Measurements from ENCODE around the gene RSPO1. TPM values are rescaled to one million over a fixed set of nuclear protein-coding genes. Genes with fewer than 3 reads are reported as not detected.

The RSPO1 gene
- polyA plus RNA-seq, 2 of the 4 experiments (the other 2 are of a cell fraction), result 0.12 TPM; not detected in 1

GRCh38 chr1:37616330-37616729 is 18.4 kb downstream of the RSPO1 start (continued):
- no peak for TF ChIP-seq REST (IDR thresholded peaks at IDR 0.05)

GRCh38 chr1:37614105-37614504 is 20.6 kb downstream of the RSPO1 start:
- no peak for TF ChIP-seq HOXA7 (CRISPR knock-in tag; IDR thresholded peaks at IDR 0.05)
- TF ChIP-seq, protein P1, sequence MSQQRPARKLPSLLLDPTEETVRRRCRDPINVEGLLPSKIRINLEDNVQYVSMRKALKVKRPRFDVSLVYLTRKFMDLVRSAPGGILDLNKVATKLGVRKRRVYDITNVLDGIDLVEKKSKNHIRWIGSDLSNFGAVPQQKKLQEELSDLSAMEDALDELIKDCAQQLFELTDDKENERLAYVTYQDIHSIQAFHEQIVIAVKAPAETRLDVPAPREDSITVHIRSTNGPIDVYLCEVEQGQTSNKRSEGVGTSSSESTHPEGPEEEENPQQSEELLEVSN (IDR thresholded peaks at IDR 0.05; ENCODE audit: borderline replicate concordance, low read depth), result no peak
- TF ChIP-seq BHLHE40 (IDR thresholded peaks at IDR 0.05; ENCODE audit: low read depth, low read length), result no peak
- TF ChIP-seq CEBPB (IDR thresholded peaks at IDR 0.05), result no peak
- no peak for TF ChIP-seq KDM1A (IDR thresholded peaks at IDR 0.05; ENCODE audit: low read depth)
- DNase-seq (ENCODE audit: low read depth in 1 of 2, low spot score in 1 of 2), result no peak
- no peak overlapping the region for H3K27ac ChIP-seq
- CTCF ChIA-PET, result interaction anchor here (0.6 to 3.7 kb wide), 3 partner anchors 11 to 67 kb away, joined by 3 to 26 read pairs (median 7); no protein-coding TSS in a partner anchor
- no peaks in the 10 kb centered on the region for H3K9me3 ChIP-seq
- H3K4me3 ChIP-seq, result no peak overlapping the region
- H3K4me1 ChIP-seq, result no peaks in the 10 kb centered on the region
- no peak for FAIRE-seq
- WGBS (ENCODE audit: missing lambda C conversion rate), result no CpG with 5 or more reads among the region's 5 CpGs
- no peak for ATAC-seq
- POLR2A ChIA-PET, result no interaction called here
- no peak overlapping the region for H3K4me2 ChIP-seq

GRCh38 chr1:37612186-37612585 is 22.5 kb downstream of the RSPO1 start:
- no peak for TF ChIP-seq EHF (CRISPR knock-in tag; IDR thresholded peaks at IDR 0.05)
- TF ChIP-seq, protein P1 (IDR thresholded peaks at IDR 0.05; ENCODE audit: borderline replicate concordance, low read depth), result no peak
- TF ChIP-seq JUNB (IDR thresholded peaks at IDR 0.05), result no peak
- TF ChIP-seq HOXA7 (CRISPR knock-in tag; IDR thresholded peaks at IDR 0.05), result no peak
- no peak for TF ChIP-seq BCL3 (IDR thresholded peaks at IDR 0.05)
- TF ChIP-seq HEYL (CRISPR knock-in tag; IDR thresholded peaks at IDR 0.05), result no peak
- TF ChIP-seq HOXB5 (CRISPR knock-in tag; IDR thresholded peaks at IDR 0.05), result no peak
- no peak for TF ChIP-seq CBX8 (IDR thresholded peaks at IDR 0.05)
- no peaks in the 10 kb centered on the region for H3K4me1 ChIP-seq
- no peaks in the 10 kb centered on the region for H3K9me3 ChIP-seq
- DNase-seq (ENCODE audit: low read depth in 1 of 2, low spot score in 1 of 2), result no peak
- POLR2A ChIA-PET, result no interaction called here
- no peak overlapping the region for H3K27ac ChIP-seq
- peak; percentile 43 to 49; a peak in 3 of 6 replicates for ATAC-seq
- no peak overlapping the region for H3K4me2 ChIP-seq
- H3K4me3 ChIP-seq, result no peak overlapping the region
- FAIRE-seq, result no peak
- CTCF ChIA-PET, result interaction anchor here (1.1 to 2.5 kb wide), 2 partner anchors 9 to 70 kb away, joined by 3 to 15 read pairs; no protein-coding TSS in a partner anchor
- 38% methylated on average over 4 of the region's 4 CpGs for WGBS (ENCODE audit: missing lambda C conversion rate)

DNA sequence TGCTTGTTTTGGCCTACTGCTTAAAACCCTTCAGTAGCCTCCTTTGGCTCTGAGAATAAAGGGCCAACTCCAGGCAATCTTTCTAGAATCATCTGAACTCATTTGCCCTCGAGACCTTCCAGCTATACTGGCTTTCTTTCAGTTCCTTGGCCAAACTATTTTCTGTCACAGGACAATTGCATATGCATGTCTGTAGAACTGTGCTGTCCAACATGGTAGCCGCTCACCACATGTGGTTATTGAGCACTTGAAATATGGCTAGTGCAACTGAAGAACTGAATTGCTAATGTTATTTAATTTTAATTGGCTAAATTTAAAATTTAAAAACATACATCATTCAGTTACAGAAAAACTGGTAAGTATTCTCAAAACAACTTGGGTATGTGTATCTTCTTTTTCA is 24.7 kb downstream of the RSPO1 start:
- ChIA-PET CTCF (no interaction called here), POLR2A (no interaction called here)
- TF ChIP-seq, protein P2, sequence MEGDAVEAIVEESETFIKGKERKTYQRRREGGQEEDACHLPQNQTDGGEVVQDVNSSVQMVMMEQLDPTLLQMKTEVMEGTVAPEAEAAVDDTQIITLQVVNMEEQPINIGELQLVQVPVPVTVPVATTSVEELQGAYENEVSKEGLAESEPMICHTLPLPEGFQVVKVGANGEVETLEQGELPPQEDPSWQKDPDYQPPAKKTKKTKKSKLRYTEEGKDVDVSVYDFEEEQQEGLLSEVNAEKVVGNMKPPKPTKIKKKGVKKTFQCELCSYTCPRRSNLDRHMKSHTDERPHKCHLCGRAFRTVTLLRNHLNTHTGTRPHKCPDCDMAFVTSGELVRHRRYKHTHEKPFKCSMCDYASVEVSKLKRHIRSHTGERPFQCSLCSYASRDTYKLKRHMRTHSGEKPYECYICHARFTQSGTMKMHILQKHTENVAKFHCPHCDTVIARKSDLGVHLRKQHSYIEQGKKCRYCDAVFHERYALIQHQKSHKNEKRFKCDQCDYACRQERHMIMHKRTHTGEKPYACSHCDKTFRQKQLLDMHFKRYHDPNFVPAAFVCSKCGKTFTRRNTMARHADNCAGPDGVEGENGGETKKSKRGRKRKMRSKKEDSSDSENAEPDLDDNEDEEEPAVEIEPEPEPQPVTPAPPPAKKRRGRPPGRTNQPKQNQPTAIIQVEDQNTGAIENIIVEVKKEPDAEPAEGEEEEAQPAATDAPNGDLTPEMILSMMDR (IDR thresholded peaks at IDR 0.05), result no peak
- no peak for TF ChIP-seq PBX3 (IDR thresholded peaks at IDR 0.05)
- TF ChIP-seq ZC3H11A (IDR thresholded peaks at IDR 0.05), result no peak
- no peak for TF ChIP-seq BCL3 (IDR thresholded peaks at IDR 0.05)
- no peak for TF ChIP-seq HOXB5 (CRISPR knock-in tag; IDR thresholded peaks at IDR 0.05)
- TF ChIP-seq CBX8 (IDR thresholded peaks at IDR 0.05), result no peak
- no peak for TF ChIP-seq TP53 (CRISPR knock-in tag; IDR thresholded peaks at IDR 0.05)
- TF ChIP-seq HEYL (CRISPR knock-in tag; IDR thresholded peaks at IDR 0.05), result no peak
- TF ChIP-seq ESRRA (IDR thresholded peaks at IDR 0.05; ENCODE audit: borderline replicate concordance, low read length), result no peak
- no peak overlapping the region for H3K4me2 ChIP-seq
- 24% methylated on average over 2 of the region's 2 CpGs for WGBS (ENCODE audit: missing lambda C conversion rate)
- H3K27ac ChIP-seq, result no peak overlapping the region
- H3K9me3 ChIP-seq, result no peaks in the 10 kb centered on the region
- no peak for DNase-seq (ENCODE audit: low read depth in 1 of 2, low spot score in 1 of 2)
- H3K4me1 ChIP-seq, result no peaks in the 10 kb centered on the region
- ATAC-seq, result no peak
- no peak for FAIRE-seq
- no peak overlapping the region for H3K4me3 ChIP-seq
